ENCODE results near the gene ENAH.
"Not testable (repeated sequence)": the region's sequence is repeated elsewhere in the genome, so short reads cannot be mapped to it uniquely, and the experiment has no call there.

Gene ENAH

DNA sequence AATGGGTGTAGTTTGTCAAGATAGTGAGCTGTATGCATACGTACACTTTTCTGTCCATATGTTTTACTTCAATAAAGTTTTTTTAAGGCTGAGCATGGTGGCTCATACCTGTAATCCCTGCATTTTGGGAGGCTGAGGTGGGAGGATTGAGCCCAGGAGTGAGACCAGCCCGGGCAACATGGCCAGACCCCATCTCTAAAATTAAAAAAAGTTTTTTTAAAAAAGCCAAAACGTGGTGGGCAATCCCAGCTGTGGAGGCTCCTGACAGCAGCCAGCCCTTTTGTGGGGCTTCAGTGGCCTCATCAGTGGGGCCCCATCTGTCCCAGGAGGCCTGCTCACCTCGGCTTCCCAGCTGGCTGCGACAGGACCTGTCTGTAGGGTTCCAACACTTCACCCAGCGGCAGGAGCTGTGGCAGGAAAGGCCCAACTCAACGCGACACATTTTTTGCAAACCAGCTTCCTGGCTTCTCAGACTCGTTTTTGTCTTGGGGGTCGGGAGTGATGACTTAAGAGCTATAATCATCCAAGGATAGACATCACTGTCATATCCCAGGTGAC, 168.2 kb downstream of the ENAH start:
- no peak for DNase-seq

DNA sequence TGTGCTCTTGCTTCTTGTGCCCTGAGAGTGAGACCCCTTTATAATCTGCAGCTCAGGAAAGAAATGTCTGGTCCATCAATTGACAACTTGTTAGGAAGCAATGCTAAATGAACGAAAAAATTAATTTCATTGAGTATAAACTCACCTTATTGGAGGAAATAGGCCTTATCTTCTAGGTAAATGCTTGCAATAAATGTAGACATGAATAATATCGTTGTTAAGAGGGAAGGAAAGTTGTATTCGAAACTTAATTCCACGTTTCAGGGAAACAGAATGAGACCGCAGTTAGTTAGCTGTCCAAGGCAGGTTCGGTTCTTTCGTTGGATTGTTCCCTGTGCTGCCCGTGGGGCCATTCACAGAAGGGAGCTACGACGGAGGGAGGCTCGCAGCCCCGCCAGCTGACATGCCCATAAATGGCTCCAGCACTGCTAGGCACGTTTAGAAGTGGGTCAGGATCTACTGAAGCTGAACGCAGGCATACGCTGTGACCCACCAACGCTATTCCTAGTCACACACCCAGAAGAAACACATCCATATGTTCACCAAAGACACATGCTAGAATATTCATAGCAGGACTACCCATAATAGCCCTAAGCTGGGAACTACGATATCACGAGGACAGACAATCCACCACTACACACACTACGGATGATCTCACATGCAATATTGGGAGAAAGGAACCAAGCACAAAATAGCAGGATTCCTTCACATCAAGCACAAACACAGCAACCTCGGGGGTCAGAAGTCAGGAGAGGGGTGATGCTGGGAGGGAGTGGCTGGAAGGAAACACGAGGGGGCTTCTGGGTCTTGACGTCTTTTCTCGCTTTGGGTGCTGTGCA, 168.9 kb downstream of the ENAH start:
- no peak for DNase-seq

GRCh38 chr1:225482421-225482950, 170.4 kb downstream of the ENAH start:
- DNase-seq: no peak

- DNase-seq: no peak
Observed at GRCh38 chr1:225481738-225482137, 171.2 kb downstream of the ENAH start.

GRCh38 chr1:225480825-225481434, 172.0 kb downstream of the ENAH start:
- DNase-seq: peak; percentile 71

DNA sequence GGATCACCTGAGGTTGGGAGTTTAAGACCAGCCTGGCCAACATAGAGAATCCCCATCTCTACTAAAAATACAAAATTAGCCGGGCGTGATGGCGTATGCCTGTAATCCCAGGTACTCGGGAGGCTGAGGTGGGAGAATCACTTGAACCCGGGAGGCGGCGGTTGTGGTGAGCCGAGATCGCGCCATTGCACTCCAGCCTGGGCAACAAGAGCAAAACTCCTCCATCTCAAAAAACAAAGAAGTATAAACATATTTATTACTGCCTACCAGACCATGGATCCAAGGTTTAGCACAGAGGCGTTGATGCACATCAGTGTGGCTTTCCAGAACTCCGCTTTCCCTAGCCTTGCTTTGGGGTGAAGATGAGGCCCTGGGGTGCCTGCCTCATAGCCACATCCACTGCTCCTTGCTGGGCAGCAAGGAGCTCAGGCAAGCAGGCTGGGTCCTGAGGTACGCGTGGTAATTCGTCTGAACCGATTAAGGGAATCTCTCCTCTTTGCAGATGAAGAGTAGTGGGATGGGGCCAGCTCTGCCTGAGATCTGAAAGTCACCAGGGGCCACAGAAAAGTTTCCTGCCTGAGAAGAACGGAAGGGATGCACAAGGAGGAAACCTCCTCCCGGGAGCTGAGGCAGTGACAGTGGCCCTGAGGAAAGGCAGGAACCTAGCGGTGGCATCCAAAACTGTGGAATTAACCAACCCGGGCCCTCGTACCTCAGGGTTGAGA, 172.8 kb downstream of the ENAH start:
- DNase-seq: no peak

DNA sequence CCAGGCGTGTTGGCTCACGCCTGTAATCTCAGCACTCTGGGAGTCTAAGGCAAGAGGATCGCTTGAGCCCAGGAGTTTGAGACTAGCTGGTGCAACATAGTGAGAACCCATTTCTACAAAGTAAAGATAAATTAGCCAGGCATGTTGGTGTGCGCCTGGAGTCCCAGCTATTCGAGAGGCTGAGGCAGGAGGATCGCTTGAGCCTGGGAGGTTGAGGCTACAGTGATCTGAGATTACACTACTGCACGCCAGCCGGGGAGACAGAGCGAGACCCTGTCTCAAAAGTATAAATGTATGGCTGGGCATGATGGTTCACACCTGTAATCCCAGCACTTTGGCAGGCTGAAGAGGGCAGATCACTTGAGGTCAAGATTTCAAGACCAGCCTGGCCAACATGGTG, 173.6 kb downstream of the ENAH start:
- DNase-seq: no peak

GRCh38 chr1:225477296-225477911, 175.5 kb downstream of the ENAH start:
- no peak for DNase-seq

GRCh38 chr1:225476538-225476988, 176.4 kb downstream of the ENAH start:
- no peak for DNase-seq

GRCh38 chr1:225476100-225476511, 176.8 kb downstream of the ENAH start:
- no peak for DNase-seq

DNA sequence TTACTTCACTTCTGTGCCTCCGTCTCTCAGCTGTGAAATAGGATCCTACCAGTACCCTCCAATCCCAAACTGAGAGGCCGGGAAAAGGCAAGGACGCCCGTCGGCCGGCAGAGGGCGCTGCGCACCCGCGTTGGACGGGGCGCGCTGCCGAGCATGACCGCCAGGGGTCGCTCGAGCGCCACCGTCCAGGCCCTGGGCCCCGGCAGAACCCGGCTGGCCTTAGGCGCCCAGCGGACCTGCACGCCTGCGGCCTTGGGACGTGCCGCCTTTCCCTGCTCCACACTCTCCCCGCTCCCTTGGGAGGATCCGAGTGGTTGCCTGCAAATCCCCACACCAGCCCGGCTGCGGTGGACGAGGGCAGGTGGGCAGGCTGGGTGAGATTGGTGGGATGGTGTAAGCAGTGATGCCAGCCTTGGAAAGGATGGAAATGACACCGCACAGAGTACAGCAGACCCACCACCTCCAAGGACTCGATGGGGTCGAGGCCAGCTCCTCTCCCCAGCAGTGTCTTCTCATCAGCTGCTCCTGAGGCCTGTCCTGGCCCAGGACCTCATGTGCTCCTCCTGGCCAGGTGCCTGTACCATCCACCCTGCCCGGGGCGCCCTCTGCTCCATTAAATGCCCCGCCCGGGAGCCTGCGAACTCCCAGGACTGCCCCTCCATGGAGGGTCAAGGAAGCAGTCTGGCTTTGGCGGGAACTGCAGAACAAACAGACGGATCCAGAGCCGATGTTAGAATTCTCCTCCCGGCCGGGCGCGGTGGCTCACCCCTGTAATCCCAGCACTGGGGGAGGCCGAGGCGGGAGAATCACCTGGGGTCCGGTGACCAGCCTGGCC, 177.7 kb downstream of the ENAH start:
- DNase-seq: peak; percentile 87

DNA sequence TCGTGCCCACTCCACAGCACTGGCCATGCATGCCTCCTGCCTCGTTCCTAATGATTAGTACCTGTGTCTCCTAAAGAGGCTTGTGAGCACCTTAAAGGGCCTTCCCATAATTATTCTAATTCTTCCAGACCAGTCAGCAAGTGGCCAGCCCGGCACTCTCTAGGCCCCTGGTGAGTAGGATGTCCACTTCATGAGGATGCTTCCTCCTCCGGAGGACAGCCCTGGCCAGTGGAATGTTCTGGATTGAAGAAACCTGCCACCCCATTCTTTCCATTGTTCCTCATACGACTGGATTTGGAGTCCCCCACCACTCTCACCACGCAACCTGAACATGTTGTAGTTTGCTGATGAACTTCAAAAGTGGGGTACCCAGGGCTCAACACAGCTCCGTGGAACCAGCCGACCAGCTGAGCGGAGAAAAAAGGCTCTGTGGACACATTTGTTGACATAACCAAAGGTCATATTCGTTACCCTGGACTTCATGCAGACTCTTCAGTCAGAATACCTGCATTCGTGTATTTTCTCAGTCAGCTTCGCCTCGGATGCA, 178.4 kb downstream of the ENAH start:
- DNase-seq: no peak

- DNase-seq: not testable (repeated sequence)
Observed at GRCh38 chr1:225473676-225474438, 179.1 kb downstream of the ENAH start.

GRCh38 chr1:225473266-225473665, 179.7 kb downstream of the ENAH start:
- not testable (repeated sequence) for DNase-seq

GRCh38 chr1:225471453-225472301, 181.2 kb downstream of the ENAH start:
- no peak for DNase-seq

GRCh38 chr1:225471109-225471452, 181.8 kb downstream of the ENAH start:
- no peak for DNase-seq

DNA sequence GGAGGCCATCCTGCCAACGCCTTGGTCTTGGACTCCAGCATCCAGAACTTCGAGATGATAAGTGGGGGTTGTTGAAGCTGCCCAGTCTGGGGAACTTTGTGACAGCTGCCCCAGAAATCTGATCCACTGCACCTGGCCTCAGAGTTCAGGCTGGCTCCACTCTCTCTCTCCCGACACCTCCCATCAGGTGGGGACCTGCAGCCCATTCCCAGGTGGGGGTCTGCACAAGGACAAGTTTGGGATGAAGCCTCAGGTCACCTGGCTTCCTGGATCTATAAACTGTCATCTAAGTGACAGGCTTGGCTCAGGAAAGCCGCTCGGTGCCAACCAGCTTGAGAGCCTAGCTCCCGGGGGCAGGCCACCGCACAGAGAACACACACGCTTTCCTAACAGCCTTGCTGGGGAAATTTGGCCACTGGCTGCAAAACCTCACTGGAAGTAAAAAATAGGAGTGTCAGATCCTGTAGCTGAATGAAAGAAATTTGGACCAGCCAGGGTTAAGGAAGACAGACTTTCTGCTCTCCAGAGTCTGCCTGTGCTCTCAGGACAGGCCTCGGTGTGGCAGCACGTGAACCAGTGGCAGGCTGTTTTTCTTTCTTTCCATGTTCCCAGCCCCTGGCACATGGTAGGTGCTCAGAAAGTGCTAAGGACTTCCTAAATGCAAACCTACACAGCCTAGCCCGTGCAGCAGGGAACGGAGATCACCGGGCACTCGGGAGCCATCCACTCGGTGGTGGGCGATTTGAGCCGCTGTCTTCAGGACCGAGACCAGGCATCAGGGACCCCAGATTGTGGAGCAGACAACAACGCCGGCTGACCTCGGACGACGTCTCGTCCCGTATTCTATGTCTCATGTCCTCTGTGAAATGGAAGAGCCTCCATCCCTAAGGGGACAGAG, 182.5 kb downstream of the ENAH start:
- no peak for DNase-seq

DNA sequence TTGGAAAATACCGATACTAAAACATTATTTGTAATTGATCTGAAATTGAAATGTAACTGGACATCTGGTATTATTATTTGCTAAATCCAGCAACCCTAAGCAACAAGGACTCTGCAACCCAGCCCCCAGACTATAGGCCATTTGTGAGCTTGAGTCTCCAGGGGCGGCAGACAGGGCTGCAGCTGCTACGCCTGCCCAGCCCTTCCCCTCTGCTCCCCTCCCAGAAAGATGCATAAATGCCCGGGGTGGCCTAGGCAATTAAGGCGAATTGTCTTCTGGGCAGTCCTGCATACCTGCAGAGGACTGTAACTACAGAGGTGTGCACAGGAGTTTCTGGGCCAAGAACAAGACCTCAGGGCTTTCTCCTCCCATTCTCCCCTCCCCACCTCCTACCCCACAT, 183.9 kb downstream of the ENAH start:
- DNase-seq: no peak

All from 8988T (cell line).